Skeletal muscle satellite cell (primary cell): Measurements from ENCODE around the gene PDCD7.

ENCODE experiments used
- H3K27me3 ChIP-seq: 2 replicates; pipeline ENCODE4 v1.7.0; 2013; ENCODE audit warnings: low read length; ENCODE audit not compliant: control insufficient read depth, insufficient read depth
- H3K36me3 ChIP-seq: 2 replicates; pipeline ENCODE4 v1.7.0; 2013; ENCODE audit warnings: mild to moderate bottlenecking, control low read depth, low read length; ENCODE audit not compliant: insufficient read depth
- H3K4me1 ChIP-seq: 2 replicates; pipeline ENCODE4 v1.7.0; 2013; ENCODE audit warnings: low read length; ENCODE audit not compliant: control insufficient read depth, insufficient read depth
- H3K4me2 ChIP-seq: 2 replicates; pipeline ENCODE4 v1.7.0; 2013; ENCODE audit warnings: mild to moderate bottlenecking, low read length
- H3K4me3 ChIP-seq: 2 replicates; pipeline ENCODE4 v1.7.0; 2013; ENCODE audit warnings: low read length
- H3K9ac ChIP-seq: 2 replicates; pipeline ENCODE4 v1.7.0; 2013; ENCODE audit warnings: mild to moderate bottlenecking, low read depth, low read length, moderate library complexity
- H3K9me3 ChIP-seq: replicated peaks from 2 replicates; pipeline ENCODE4 v1.7.0; 2013; ENCODE audit warnings: mild to moderate bottlenecking, control low read depth, low read length

Gene PDCD7

GRCh38 chr15:65087873-65088642, 45.5 kb downstream of the PDCD7 start:
- Histone ChIP-seq H3K9ac (no peak overlapping the region), H3K36me3 (no peaks in the 10 kb centered on the region), H3K4me1 (peaks cover 7% of the 10 kb centered on the region), H3K27me3 (peaks cover 22% of the 10 kb centered on the region), H3K4me3 (no peak overlapping the region), H3K9me3 (no peaks in the 10 kb centered on the region), H3K4me2 (no peak overlapping the region)

GRCh38 chr15:65087411-65087810, 46.2 kb downstream of the PDCD7 start:
- Histone ChIP-seq H3K4me1 (peaks cover 7% of the 10 kb centered on the region), H3K9me3 (no peaks in the 10 kb centered on the region), H3K4me2 (no peak overlapping the region), H3K36me3 (no peaks in the 10 kb centered on the region), H3K27me3 (peaks cover 28% of the 10 kb centered on the region), H3K4me3 (no peak overlapping the region), H3K9ac (no peak overlapping the region)

- Histone ChIP-seq H3K9ac (no peak overlapping the region), H3K4me2 (no peak overlapping the region), H3K27me3 (peaks cover 35% of the 10 kb centered on the region), H3K4me3 (no peak overlapping the region), H3K36me3 (no peaks in the 10 kb centered on the region), H3K4me1 (peaks cover 7% of the 10 kb centered on the region), H3K9me3 (no peaks in the 10 kb centered on the region)
Measured at GRCh38 chr15:65086680-65087111, 46.9 kb downstream of the PDCD7 start.

GRCh38 chr15:65085990-65086679, 47.5 kb downstream of the PDCD7 start:
- Histone ChIP-seq H3K9ac (no peak overlapping the region), H3K36me3 (no peaks in the 10 kb centered on the region), H3K9me3 (no peaks in the 10 kb centered on the region), H3K4me2 (no peak overlapping the region), H3K4me1 (peaks cover 7% of the 10 kb centered on the region), H3K4me3 (no peak overlapping the region), H3K27me3 (peaks cover 40% of the 10 kb centered on the region)

GRCh38 chr15:65085207-65085753, 48.3 kb downstream of the PDCD7 start:
- Histone ChIP-seq H3K4me1 (peaks cover 7% of the 10 kb centered on the region), H3K27me3 (peaks cover 46% of the 10 kb centered on the region), H3K4me3 (no peak overlapping the region), H3K36me3 (no peaks in the 10 kb centered on the region), H3K4me2 (no peak overlapping the region), H3K9ac (no peak overlapping the region), H3K9me3 (no peaks in the 10 kb centered on the region)

- no peaks in the 10 kb centered on the region for H3K36me3 ChIP-seq
- no peaks in the 10 kb centered on the region for H3K9me3 ChIP-seq
- H3K4me1 ChIP-seq = peaks cover 7% of the 10 kb centered on the region
- no peak overlapping the region for H3K4me3 ChIP-seq
- H3K4me2 ChIP-seq = no peak overlapping the region
- no peak overlapping the region for H3K9ac ChIP-seq
- peaks cover 49% of the 10 kb centered on the region for H3K27me3 ChIP-seq
Measured at GRCh38 chr15:65084500-65085206, 49.0 kb downstream of the PDCD7 start.

GRCh38 chr15:65083262-65083701, 50.3 kb downstream of the PDCD7 start:
- H3K4me2 ChIP-seq = no peak overlapping the region
- no peaks in the 10 kb centered on the region for H3K36me3 ChIP-seq
- H3K4me1 ChIP-seq = peaks cover 5% of the 10 kb centered on the region
- H3K9ac ChIP-seq = no peak overlapping the region
- H3K9me3 ChIP-seq = no peaks in the 10 kb centered on the region
- H3K4me3 ChIP-seq = no peak overlapping the region
- peaks cover 62% of the 10 kb centered on the region for H3K27me3 ChIP-seq

GRCh38 chr15:65082303-65082953, 51.2 kb downstream of the PDCD7 start:
- Histone ChIP-seq H3K9me3 (no peaks in the 10 kb centered on the region), H3K9ac (no peak overlapping the region), H3K27me3 (peaks cover 69% of the 10 kb centered on the region), H3K36me3 (no peaks in the 10 kb centered on the region), H3K4me3 (no peak overlapping the region), H3K4me2 (no peak overlapping the region), H3K4me1 (no peaks in the 10 kb centered on the region)

GRCh38 chr15:65081758-65082157, 51.9 kb downstream of the PDCD7 start:
- Histone ChIP-seq H3K27me3 (peaks cover 69% of the 10 kb centered on the region), H3K4me1 (no peaks in the 10 kb centered on the region), H3K4me2 (no peak overlapping the region), H3K9ac (no peak overlapping the region), H3K9me3 (no peaks in the 10 kb centered on the region), H3K36me3 (no peaks in the 10 kb centered on the region), H3K4me3 (no peak overlapping the region)

GRCh38 chr15:65081270-65081669, 52.3 kb downstream of the PDCD7 start:
- H3K27me3 ChIP-seq = peaks cover 69% of the 10 kb centered on the region
- H3K4me1 ChIP-seq = no peaks in the 10 kb centered on the region
- no peak overlapping the region for H3K4me2 ChIP-seq

GRCh38 chr15:65079580-65079979, 54.0 kb downstream of the PDCD7 start:
- Histone ChIP-seq H3K9ac (no peak overlapping the region), H3K27me3 (peaks cover 61% of the 10 kb centered on the region), H3K36me3 (no peaks in the 10 kb centered on the region), H3K4me1 (no peaks in the 10 kb centered on the region), H3K4me2 (no peak overlapping the region), H3K4me3 (no peak overlapping the region), H3K9me3 (no peaks in the 10 kb centered on the region)

More at GRCh38 chr15:65081270-65081669, 52.3 kb downstream of the PDCD7 start:
- Histone ChIP-seq H3K4me3 (no peak overlapping the region), H3K9ac (no peak overlapping the region), H3K9me3 (no peaks in the 10 kb centered on the region), H3K36me3 (no peaks in the 10 kb centered on the region)
